Panc1 (cell line): ENCODE data around the gene PRR29.

Experiments
- CTCF ChIP-seq: fragments of 450-650 bp; IDR thresholded peaks from 2 replicates; pipeline ENCODE4 v1.5.1; 2017; ENCODE audit warnings: mild to moderate bottlenecking
- POLR2AphosphoS5 ChIP-seq: IDR thresholded peaks from 2 replicates; pipeline ENCODE4 v1.6.1; 2012; ENCODE audit warnings: mild to moderate bottlenecking, low read depth, low read length, moderate library complexity
- REST ChIP-seq, 2 experiments: IDR thresholded peaks; 2 replicates each; pipeline ENCODE4 v1.6.1; 2011 to 2012; ENCODE audit warnings: low read depth in 2 of 2, control low read depth in 1 of 2, low read length in 1 of 2, mild to moderate bottlenecking in 1 of 2, moderate library complexity in 1 of 2; ENCODE audit not compliant: insufficient read depth in 1 of 2
- SIN3A ChIP-seq: IDR thresholded peaks from 2 replicates; pipeline ENCODE4 v1.6.1; 2012; ENCODE audit warnings: low read depth, mild to moderate bottlenecking, low read length, moderate library complexity, borderline replicate concordance; ENCODE audit not compliant: insufficient read depth

- TF ChIP-seq CTCF (no peak), REST (IDR thresholded peaks at IDR 0.05; ENCODE audit: insufficient read depth in 1 of 2, low read depth in 2 of 2, low read length in 1 of 2) (no peak), SIN3A (no peak), POLR2AphosphoS5 (no peak)
Measured at GRCh38 chr17:64036198-64036922, 38.2 kb downstream of the PRR29 start.
